GM19099 (cell line): ENCODE results near the gene PALD1.

Experiments
- POLR2A ChIP-seq: IDR thresholded peaks from 3 replicates; pipeline ENCODE4 v1.6.1; 2011; ENCODE audit warnings: low read depth; ENCODE audit not compliant: insufficient read length; ENCODE audit errors: extremely low read depth

Gene PALD1

DNA sequence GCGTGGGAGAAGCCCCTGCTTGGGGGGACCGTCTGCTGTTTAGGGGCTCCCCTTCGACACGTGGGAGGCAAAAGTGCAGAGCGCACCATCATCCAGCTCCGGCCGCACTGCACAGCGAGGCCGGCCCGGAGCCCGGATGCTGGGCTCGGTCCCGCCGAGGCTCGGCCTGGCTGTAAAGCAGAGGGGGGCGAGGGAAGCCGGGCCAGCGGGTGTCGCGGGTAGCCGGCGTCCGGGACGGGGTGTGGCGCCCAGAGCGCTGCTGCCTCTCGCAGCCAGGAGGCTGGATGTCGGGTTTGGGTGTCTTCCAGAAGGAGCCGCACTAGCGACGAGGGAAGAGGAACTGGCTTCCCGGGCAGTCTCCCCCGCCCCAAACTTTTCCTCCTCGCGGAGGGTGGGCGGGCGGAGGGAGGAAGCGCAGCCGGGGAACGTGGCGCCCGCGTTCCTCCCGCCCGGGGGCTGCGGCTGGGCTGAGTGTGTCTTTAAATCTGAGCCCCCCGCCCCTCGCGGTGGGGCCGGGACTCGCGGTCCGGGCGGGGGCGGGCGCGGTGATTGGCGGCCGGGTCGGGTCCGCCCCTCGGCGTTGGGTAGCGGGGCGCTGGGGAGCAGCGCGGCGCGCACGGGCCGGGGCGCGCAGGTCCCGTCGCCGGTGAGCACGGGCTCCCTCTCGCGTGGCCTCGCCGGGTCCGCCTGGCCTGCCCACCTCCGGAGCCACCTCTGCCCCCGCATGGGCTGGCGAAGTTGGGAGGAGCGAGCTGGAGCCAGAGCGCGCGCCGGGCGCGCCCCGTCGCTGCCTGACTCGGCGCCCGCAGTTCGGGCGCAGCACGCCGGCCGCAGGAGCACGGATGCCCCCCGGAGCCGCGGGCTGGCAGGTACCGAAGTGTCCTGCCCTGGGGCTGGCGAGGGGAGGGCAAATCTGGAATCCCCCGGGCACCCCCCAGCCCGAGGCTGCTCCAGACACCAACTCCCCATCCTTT lies at the start of gene PALD1:
Gene PALD1, plus strand, starts transcription at position 577 of the 974 bp plus-strand sequence. CDS start 47,185 bp downstream, outside the sequence.
- peak; percentile 29 for TF ChIP-seq POLR2A

DNA sequence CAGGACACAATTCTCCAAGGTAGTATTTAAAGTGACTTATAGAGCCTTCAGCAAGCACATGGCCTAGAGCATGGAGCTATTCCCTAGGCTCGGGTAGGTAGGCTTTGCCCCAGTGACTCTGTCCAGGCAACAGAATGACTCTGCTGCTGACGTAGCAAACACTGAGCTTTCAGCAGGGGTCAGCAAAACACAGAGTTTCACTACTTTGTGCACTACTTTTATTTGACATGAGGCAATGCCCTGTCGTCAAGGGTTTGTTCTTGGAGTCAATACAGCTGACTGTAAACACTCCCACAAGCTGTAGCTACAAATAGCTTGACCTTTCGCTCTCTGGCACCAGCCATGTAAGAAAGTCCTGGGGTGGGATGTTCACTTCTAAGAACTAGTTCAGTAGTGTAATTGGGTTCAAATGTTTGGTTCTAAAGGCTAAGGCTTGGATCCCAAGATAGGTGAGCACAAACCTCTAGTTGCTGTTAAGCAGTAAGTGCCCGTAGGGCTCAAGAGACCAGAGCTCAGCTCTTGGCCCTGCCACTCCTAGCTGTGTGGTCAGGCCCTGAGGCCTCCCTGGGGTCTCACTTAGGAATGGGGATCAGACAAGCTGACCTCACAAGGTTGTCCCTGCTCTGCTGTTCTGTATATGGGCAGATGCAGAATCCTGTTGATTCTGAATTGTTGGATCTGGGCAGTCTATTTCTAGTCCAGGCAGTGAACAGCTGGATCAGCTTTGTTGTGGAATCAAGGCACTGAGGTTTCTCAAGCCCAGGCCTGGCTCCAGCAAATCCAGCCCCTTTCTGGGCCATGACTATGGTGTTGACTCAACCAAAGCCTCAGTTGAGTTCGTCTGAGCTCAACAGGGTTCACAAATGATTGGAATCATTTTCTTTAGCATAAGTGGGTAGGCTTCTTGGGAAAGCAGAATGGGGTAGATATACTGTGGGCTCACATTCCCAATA lies 47.8 kb upstream of the PALD1 start:
- TF ChIP-seq POLR2A: no peak

DNA sequence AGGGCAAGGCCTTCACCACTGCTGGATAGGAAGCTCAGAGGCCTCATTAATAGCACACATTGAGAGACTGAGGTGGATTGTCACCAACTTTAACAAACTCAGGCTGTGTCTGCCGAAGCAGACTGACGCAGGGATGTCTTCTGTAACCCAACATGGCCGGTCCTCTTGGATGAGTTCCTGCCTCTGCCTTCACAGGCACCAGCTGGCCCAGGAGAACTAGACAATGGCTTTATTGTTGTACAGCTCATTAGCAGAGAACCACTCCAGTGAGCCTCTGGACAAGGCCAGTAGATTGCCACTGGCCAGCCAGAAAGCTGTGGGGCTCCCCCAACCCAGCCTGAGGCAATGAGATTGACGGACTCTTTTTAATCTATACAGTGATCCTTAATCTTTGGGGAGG lies 46.5 kb upstream of the PALD1 start:
- TF ChIP-seq POLR2A: no peak

DNA sequence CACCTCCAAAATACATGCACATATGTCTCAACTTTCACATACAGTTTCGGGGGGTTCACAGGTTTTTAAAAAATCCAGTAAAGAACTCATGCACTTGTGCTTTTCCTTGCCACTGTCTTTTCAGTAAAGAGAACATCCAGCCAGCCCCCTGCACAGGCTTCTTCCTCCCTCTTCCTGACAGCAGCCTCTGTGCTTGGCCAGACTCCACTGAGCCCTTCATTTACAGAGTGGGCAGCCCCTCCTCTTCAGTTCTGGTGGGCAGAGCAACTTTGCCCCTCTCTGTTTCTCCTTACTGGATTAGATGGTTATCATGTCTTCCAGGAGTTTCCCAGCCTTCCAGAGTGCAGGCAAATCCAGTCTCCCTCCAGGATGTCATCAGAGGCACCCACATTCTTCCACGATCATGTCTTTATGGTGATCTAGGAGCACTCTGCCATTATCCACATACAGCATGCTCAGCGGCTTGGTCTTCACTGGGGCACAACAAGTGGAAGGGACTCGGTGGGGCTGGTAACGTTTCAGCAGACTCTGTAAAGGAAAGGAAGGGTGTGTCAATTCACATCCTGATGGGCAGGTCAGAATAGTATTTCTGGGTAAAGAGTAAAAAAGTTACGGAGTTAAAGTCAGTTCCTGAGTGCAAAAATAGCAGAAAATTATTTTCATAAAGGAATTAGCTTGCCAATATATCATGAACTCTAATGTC lies 45.9 kb upstream of the PALD1 start:
- TF ChIP-seq POLR2A: no peak

DNA sequence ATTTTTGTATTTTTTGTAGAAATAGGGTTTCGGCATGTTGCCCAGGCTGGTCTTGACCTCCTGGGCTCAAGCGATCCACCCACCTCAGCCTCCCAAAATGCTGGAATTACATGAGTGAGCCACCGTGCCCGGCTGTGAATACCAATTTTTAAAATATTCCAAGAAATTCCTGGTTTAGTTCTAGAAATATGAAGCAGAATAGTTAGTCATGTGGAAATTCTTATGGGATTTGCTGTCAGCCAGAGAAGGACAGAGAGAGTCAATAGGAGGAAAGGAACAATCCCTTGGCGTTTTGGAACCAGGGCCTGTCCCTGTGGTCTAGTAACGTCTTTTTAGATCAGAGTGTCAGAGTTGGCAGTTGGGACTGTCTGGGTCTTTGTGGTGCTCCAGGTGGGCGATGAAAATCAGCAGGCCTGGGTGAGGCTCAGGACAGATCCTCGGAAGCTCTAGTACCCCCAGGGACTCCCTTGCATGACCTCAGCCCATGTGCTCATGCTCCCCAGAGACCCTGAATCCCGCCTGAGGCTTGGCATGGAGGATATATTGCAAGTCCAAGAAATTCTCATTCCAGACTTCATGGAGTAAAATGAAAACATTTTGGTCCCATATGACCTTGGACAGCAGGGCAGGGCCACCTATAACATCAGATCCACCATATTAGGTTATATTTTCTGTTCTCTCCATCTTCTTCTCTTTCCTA lies 44.8 kb upstream of the PALD1 start:
- TF ChIP-seq POLR2A: no peak

DNA sequence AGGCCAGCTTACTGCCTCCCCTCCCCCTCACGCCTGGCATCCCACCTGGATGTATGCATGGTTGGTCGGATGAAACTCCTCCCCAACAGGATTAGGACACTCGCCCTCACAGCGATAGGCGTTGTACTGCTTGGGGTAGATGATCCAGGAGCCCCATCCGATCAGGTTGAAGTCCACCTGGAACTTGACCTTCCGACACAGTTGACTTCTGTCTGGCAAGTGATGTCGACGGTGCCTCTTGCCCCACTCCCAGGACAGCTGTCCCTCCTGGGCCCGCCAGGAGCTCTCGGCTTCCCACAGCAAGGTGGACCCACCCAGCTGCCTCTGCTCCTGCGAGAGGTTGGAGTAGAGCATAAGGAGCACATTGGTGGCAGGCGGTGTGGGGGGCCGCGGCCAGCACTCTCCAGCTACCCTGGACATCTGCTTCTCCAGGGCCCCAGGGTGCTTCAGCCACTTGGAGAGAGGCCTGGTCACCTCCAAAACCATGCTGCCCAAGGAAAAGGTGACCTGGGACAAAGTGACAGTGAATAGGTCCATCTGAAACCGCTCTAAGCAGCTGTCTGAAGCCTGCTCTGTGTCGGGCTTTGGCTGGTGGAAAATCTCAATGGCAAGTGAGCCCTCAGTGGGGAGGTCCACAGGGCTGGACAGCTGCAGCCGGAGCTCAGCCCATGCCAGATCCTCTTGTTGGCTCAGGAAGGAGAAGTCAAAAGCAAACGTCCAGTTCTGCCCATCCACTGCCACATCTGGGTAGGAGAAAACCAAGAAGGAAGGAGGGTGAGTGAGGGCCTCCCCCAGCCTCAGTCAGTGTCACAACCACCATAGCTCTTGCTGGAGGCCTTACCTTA lies 43.1 kb upstream of the PALD1 start:
- no peak for TF ChIP-seq POLR2A

DNA sequence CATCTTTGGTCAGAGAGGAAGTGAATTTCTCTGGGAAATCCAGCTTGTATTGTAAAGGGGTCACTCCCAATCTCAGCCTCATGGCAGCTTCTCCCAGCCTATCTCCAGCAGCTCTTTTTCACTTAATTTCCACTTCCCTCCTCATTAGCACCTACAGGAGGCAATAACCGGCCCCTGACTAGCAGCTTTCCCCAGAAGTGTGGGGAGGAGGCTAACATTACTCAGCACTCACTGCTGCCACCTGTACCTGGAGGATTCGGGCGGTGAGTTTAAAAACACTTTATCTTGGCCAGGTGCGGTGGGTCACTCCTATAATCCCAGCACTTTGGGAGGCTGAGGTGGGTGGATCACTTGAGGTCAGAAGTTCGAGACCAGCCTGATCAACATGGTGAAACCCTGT lies 40.8 kb upstream of the PALD1 start:
- TF ChIP-seq POLR2A: no peak

DNA sequence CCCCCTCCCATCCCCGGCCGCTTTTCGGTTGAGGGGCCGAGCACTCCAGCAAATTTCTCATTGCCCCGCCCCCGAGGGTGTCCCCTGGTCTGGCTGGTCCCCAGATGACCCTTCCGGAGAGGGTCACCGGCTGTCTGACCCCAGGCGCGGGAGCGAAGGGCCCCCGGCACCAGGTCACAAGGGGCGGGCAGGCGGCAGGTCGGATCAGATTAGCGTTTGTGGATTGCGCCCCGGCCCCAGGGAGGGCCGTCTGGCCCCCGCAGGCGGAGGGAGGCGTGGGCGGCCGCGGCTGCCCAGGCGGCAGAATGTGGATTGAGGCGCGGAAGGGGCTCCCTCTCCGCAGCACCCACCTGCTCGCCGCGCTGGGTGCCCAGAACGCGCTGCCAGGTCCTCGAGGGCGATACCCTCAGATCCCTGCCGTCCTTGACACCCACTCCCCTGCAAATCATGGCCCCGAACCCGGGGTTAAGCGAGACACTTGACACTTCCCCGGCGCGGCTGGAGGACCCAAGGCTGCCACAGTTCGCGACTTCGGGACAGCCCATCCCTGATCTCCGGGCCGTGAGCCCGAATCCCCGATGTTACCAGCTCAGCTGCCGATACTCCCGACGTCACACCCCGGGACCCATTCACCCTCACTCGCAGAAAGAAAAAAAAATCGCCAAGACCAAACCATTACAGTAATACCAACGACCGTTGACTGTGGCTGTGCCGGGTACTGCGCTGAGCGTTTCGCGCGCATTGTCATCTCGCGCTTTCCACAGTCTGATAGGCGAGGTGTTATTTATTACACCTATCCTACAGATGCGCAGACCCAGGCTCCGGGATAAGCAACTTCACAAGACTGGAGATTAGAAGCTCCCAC lies 38.0 kb upstream of the PALD1 start:
- TF ChIP-seq POLR2A: no peak

DNA sequence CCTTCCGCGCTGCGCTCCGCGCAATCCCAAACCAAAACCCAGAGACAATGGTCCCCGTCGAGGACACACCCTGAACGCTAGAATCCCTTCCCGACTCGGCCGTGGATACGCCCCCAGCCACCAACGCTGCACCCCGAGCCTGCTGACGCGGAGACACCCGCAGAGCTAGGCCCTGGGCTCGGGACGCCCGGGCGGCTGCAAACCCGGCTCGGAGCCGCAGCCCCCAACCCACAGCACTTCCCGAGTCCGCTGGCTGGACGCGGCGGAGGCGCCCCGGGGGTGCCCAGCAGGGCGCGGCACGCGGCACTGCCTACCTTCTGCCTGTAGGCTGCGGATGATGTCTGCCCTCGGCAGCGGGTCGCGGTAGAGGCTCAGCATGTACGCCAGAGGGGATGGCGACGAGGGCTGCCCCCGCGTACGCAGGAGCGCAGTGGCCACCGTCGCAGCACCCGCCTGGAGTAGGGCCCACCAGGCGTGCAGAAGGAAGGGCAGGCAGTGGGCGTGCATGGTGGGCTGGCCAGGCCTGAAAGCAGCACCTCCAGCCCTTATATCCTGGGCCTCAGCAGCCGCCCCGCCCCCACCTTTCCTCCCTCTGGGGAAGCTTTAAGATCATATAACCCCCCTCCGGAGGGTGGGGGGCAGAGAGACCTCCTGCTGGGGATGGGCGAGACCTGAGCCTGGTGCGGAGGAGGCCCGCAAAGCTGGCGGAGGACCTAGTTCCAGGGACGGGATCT lies 37.2 kb upstream of the PALD1 start, which contains the start of gene NODAL:
Gene NODAL, minus strand, starts transcription at position 521 of the 734 bp plus-strand sequence. Its CDS starts 14 bp downstream, at position 507.
- TF ChIP-seq POLR2A: no peak

DNA sequence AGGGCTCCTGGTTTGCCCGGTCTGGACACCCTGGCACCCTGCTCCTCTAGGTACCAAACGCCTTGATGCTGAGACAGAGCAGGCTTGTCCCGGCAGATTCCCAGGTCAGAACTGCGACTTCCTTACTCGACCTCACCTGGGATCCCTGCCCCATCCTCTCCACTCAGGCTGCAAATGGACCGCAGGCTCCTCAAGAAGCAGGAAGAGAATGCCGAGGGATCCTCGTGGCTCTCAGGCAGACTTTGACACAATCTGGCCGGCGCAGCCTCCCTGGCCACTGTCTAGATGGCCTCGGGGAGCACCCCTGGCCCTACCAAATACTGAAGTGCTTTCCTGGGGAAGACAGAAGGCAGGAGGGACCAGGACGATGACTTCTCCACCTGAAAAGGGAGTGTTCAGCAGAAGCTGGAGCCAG lies 36.7 kb upstream of the PALD1 start:
- TF ChIP-seq POLR2A: no peak

DNA sequence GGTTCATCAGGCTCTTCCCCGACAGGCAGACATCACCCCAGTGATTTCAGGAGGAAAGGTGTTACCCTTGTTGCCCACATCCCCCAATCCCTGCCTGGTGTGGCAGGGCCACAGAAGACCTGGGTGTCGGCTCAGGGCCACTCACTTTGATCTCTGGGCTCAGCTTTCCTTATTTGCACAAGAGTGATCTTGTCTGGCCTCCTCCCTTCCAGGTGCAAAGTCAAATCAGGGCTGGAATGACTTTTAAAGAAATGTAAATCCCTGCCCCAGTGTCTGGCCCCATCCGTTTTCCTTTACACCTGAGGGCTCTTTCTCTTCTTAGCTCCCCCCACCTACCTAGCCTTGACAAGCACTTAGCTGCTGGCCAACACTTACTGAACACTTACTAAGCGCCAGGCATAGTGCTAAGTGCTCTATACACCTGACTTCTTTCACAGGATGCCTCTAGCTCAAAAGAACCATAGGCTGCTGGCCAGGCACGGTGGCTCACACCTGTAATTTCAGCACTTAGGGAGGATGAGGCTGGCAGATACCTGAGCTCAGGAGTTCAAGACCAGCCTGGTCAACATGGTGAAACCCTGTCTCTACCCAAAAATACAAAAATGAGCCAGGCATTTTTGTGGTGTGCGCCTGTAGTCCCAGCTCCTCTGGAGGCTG lies 36.1 kb upstream of the PALD1 start:
- no peak for TF ChIP-seq POLR2A
